SKM-1 (cell line): Measurements from ENCODE around the gene PRKAR1B.
"Not testable (repeated sequence)": the region's sequence is repeated elsewhere in the genome, so short reads cannot be mapped to it uniquely, and the experiment has no call there.

Experiments used
- DNase-seq: peaks from one replicate; lab custom pipeline; 2025; ENCODE audit not compliant: unreplicated experiment; lab: John Stamatoyannopoulos, UW

The PRKAR1B gene

GRCh38 chr7:628826-629225, 98.3 kb downstream of the PRKAR1B start:
- no peak for DNase-seq

DNA sequence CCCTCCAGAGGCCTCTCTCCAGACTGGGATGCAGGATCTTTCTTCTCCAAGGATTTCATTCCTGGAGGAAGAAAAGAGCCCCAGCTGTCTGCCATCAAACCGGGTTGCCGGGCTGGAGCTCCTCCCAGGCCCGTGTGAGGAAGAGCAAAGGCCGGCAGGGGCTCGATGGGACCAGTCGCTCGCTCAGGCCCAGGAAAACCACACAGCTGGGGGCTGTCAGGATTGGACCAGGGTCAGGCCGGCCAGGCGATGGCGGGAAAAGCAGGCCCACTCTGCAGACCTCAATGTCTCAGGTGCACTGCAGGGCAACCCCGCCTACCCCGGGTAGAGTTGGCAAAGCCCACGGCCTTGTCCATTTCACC, 98.7 kb downstream of the PRKAR1B start:
- DNase-seq: no peak

- no peak for DNase-seq
These were observed 99.2 kb downstream of the PRKAR1B start for GRCh38 chr7:627661-628401.

DNA sequence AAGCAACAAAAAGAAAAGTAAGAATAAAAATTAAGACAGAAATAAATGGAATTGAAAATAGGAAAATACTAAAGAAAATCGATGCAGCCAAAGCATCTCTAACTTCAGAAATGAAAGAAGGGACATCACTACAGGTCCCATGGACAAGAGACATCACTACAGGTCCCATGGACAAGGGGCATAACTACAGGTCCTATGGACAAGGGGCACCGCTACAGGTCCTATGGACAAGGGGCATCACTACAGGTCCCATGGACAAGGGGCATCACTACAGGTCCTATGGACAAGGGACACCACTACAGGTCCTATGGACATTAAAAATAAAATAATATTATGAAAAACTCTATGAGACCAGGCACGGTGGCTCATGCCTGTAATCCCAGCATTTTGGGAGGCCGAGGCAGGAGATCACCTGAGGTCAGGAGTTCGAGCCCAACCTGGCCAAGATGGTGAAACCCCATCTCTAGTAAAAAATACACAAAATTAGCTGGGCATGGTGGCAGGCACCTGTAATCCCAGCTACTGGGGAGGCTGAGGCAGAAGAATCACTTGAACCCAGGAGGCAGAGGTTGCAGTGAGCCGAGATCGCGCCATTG, 101.6 kb downstream of the PRKAR1B start:
- no peak for DNase-seq

- DNase-seq: no peak
These were observed 103.6 kb downstream of the PRKAR1B start for GRCh38 chr7:623464-623863.

GRCh38 chr7:621572-622285, 105.4 kb downstream of the PRKAR1B start:
- DNase-seq: no peak

DNA sequence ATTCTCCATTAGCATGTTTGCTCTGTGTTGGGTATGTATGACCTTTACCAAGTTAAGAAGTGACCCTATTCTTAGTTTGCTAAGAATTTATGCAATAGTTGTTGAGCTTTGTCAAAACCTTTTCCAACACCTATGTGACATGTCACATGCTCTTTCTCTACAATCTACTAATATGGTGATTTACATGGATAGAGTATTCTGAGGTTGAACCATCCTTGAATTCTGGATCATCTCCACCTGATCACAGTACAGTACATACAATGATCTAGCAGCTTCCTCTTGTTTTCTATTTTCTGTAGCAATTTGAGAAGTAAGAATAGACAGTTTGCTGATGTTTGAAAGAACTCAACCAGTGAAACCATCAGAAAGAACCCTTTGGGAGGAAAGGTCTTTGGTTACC, 106.2 kb downstream of the PRKAR1B start:
- no peak for DNase-seq

DNA sequence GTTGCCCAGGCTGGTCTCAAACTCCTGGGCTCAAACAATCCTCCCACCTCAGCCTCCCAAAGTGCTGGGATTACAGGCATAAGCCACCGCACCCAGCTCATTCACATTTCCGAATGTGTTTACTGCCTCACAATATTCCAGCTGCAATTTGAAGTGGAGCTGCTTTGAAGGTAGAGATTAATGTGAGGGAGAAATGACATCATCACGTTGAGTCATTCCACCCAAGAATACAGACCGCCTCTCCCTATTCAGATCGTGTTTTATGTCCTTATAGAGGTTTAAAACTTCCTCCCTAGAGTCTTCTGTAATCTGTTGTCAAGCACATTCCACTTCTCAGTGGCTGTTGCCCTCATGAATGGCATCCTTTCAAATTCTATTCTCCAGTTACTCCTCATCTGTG, 107.0 kb downstream of the PRKAR1B start:
- DNase-seq: no peak

GRCh38 chr7:619368-619840, 107.7 kb downstream of the PRKAR1B start:
- DNase-seq: no peak

GRCh38 chr7:618539-619367, 108.3 kb downstream of the PRKAR1B start:
- peak; percentile 57 for DNase-seq

- DNase-seq: no peak
These were observed 109.2 kb downstream of the PRKAR1B start for GRCh38 chr7:617614-618538.

DNA sequence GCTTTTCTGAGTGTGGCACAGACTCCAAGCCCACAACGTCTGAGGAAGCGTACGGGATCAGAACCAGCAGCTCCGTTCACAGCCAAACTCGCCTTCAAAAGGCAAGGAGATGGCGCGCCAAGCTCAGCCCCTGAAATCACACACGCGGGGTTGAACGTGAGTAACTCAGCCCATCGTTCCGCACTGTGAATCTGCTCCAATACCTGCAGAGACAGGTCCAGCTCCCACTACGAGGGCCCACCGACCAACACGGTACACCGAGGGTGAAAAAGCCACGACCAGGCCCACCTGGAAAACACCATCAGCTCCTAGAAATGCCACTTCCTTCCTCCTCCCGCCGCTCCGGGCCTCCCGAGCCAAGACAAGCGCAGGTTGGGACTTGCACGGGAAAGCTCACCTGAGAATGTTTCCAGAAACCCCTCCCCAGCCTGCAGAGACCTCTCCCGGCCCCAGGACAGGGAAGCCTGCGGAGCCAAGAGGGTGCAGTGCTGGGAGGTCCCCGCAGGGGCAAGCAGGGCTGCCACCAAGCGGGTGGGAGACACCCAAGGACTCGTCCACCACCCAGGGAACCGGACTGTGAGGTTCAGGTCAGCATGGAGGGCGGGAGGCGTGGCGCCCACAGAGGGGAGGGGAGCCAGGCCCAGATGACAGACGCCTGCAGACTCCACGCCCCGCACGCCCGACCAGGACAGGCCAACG, 113.5 kb downstream of the PRKAR1B start:
- no peak for DNase-seq

- DNase-seq: not testable (repeated sequence)
These were observed 115.2 kb downstream of the PRKAR1B start for GRCh38 chr7:611837-612236.

- no peak for DNase-seq
These were observed 115.7 kb downstream of the PRKAR1B start for GRCh38 chr7:611281-611810.

- DNase-seq: no peak
These were observed 116.4 kb downstream of the PRKAR1B start for GRCh38 chr7:610531-611280.

- no peak for DNase-seq
These were observed 116.9 kb downstream of the PRKAR1B start for GRCh38 chr7:610141-610530.

DNA sequence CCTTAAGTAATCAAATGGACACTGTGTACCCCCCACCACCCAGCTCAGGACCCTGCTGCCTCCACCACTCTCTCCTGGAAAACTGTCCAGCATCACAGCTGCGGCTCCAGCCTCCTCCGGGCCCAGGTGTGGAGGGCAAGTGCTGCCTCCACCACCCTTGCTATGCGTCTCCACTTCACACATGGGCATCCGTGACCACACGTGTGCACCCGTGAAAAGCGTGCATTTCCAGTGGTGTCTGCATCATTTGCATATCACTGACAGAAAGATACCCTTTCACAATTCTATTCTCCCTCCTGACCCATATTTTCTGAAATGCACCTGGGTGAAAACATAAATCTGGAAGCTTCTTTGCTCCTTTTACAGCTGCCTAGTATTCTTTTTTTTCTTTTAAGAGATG, 117.7 kb downstream of the PRKAR1B start:
- DNase-seq: no peak

DNA sequence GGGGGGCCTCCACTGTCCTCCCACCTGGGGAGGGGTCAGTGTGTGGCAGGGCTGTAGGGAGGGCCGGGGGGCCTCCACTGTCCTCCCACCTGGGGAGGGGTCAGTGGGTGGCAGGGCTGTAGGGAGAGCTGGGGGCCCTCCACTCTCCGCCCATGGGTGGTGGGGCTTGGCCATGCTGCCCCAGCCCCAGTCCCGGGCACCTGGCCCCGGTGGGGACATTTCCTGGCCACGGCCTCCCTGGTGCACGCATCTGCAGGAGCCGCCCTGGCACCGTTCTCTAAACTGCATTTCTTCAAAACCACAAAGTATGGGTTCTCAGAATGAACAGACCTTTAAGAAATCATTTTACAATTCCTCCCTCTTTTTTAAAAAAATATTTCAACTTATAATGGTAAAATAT, 118.1 kb downstream of the PRKAR1B start:
- no peak for DNase-seq

- no peak for DNase-seq
These were observed 118.7 kb downstream of the PRKAR1B start for GRCh38 chr7:608361-608760.
